ENCODE measurements around the gene KCNK7. TPM values are rescaled to one million over a fixed set of nuclear protein-coding genes. Genes with fewer than 3 reads are reported as not detected.
A peak's percentile ranks its signal among the peaks of the same experiment; 100 is the strongest.
"Not testable (repeated sequence)": the region's sequence is repeated elsewhere in the genome, so short reads cannot be mapped to it uniquely, and the experiment has no call there.

KCNK7 gene
- total RNA-seq, 1 donor from 2014 or later: 0.17 TPM

- DNase-seq (ENCODE audit: low read depth): no peak
- no peak overlapping the region for H3K4me3 ChIP-seq (ENCODE audit: low read depth, low read length)
- TF ChIP-seq CTCF (conservative IDR thresholded peaks at IDR 0.05; ENCODE audit: low read depth, low read length): no peak
Measured at GRCh38 chr11:65639623-65640482, 44.3 kb upstream of the KCNK7 start.

- not testable (repeated sequence) for DNase-seq (ENCODE audit: low read depth)
Measured at GRCh38 chr11:65639228-65639597, 43.6 kb upstream of the KCNK7 start.

GRCh38 chr11:65637794-65638419 is 42.3 kb upstream of the KCNK7 start, which contains the start of gene SIPA1:
Gene SIPA1, plus strand, starts transcription at chr11:65638101. Its CDS starts 2,821 bp downstream, at chr11:65640922.
- DNase-seq (ENCODE audit: low read depth): peak; percentile 38
- TF ChIP-seq CTCF (conservative IDR thresholded peaks at IDR 0.05; ENCODE audit: low read depth, low read length): peak; percentile 57
- H3K4me3 ChIP-seq (ENCODE audit: low read depth, low read length): peak within 1 kb of the TSS; percentile 82

More at GRCh38 chr11:65639228-65639597, 43.6 kb upstream of the KCNK7 start:
- not testable (repeated sequence) for H3K4me3 ChIP-seq (ENCODE audit: low read depth, low read length)

- no peak for DNase-seq (ENCODE audit: low read depth)
- no peak for TF ChIP-seq CTCF (conservative IDR thresholded peaks at IDR 0.05; ENCODE audit: low read depth, low read length)
Measured at GRCh38 chr11:65637032-65637557, 41.5 kb upstream of the KCNK7 start.

GRCh38 chr11:65636108-65637031 is 40.8 kb upstream of the KCNK7 start:
- no peak for DNase-seq (ENCODE audit: low read depth)
- TF ChIP-seq CTCF (conservative IDR thresholded peaks at IDR 0.05; ENCODE audit: low read depth, low read length): no peak
- H3K4me3 ChIP-seq (ENCODE audit: low read depth, low read length): no peak overlapping the region

More at GRCh38 chr11:65637032-65637557, 41.5 kb upstream of the KCNK7 start:
- no peak overlapping the region for H3K4me3 ChIP-seq (ENCODE audit: low read depth, low read length)

GRCh38 chr11:65634905-65635731 is 39.5 kb upstream of the KCNK7 start:
- no peak for DNase-seq (ENCODE audit: low read depth)
- no peak for TF ChIP-seq CTCF (conservative IDR thresholded peaks at IDR 0.05; ENCODE audit: low read depth, low read length)
- H3K4me3 ChIP-seq (ENCODE audit: low read depth, low read length): no peak overlapping the region

Data from epithelial cell of proximal tubule (primary cell).